Vagina (tissue), 2 donors: ENCODE results near the gene NDOR1. TPM values are rescaled to one million over a fixed set of nuclear protein-coding genes. Genes with fewer than 3 reads are reported as not detected.

ENCODE experiments used
- DNase-seq, 2 donors: peaks; one replicate each; pipeline ENCODE4 v3.0.0-alpha.2; 2017; ENCODE audit errors: extremely low spot score in 2 of 2
- H3K27ac ChIP-seq: fragments of 200-600 bp; sonication (generic); one replicate; pipeline ENCODE4 v1.5.1; 2019
- H3K27me3 ChIP-seq: fragments of 200-600 bp; sonication (generic); one replicate; pipeline ENCODE4 v1.5.1; 2019
- H3K36me3 ChIP-seq, 2 donors: fragments of 200-600 bp; sonication (generic); one replicate each; pipeline ENCODE4 v1.5.1; 2017 to 2019
- H3K4me1 ChIP-seq: fragments of 200-600 bp; sonication (generic); one replicate; pipeline ENCODE4 v1.5.1; 2019
- H3K4me3 ChIP-seq, 2 donors: fragments of 200-600 bp; sonication (generic); 1 replicate in 1 of 2; 2 replicates in 1 of 2; pipeline ENCODE4 v1.5.1; 2016 to 2019
- H3K9me3 ChIP-seq: fragments of 200-600 bp; sonication (generic); one replicate; pipeline ENCODE4 v1.5.1; 2019
- POLR2A ChIP-seq, 2 donors: fragments of 450-650 bp; IDR thresholded peaks; one replicate each; pipeline ENCODE4 v1.6.1; 2017; ENCODE audit warnings: antibody characterized with exemption in 2 of 2, mild to moderate bottlenecking in 2 of 2, moderate library complexity in 2 of 2
- POLR2AphosphoS5 ChIP-seq, 2 donors: sonication (generic); formaldehyde crosslinking; IDR thresholded peaks; one replicate each; pipeline ENCODE4 v1.9.0; 2017; ENCODE audit warnings: antibody characterized with exemption in 2 of 2, mild to moderate bottlenecking in 2 of 2, low read depth in 1 of 2; ENCODE audit not compliant: insufficient read depth in 1 of 2
- intact Hi-C: fragments of 100-400 bp; cut with DNase I; formaldehyde crosslinking; loops from one replicate; pipeline ENCODE4 v1.15.1; 2023
- microRNA-seq: library from miRNA; unstranded; fragments of <30 nt; microRNA quantifications from one replicate; pipeline ENCODE4, GENCODE V29; 2017; ENCODE audit warnings: borderline number of aligned reads, borderline replicate concordance
- small RNA-seq: library from RNA; depleted of rRNA; stranded (forward); fragments of <200 nt; gene quantifications from one replicate; pipeline ENCODE3, GENCODE V24; 2016
- total RNA-seq: library from RNA; depleted of rRNA; stranded (reverse); fragments of >200 nt; gene quantifications from one replicate; pipeline ENCODE4 v1.2.3, GENCODE V29; 2016
- TF ChIP-seq, protein P1 (sequence below), 3 experiments: fragments of 450-650 bp in 2 of 3; fragments of 200-600 bp in 1 of 3; sonication (generic) in 1 of 3; IDR thresholded peaks; one replicate each; pipeline ENCODE4 v1.5.1; 2017 to 2019; ENCODE audit warnings: antibody characterized with exemption in 3 of 3, mild to moderate bottlenecking in 2 of 3, moderate library complexity in 2 of 3

Gene NDOR1
- total RNA-seq, 1 donor from 2014 or later, result 12.0 TPM

DNA sequence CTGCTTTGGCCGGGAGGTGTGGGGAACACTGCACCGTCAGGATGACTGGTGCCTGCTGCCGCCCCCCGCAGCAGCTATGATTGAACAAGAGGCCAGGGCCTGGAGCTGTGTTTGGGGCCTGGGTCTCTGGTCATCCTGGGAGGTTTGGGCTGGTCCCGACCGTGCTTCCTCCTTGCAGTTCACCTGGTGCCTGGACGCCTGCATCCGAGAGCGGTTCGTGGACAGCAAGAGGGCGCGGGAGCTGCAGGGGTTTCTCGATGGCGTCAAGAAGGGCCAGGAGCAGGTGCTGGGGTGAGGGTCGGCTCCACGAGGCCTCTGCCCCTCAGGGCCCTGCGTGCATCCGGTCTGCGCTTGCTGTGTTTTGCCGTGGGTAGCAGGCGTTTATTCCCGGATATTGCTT lies 58.6 kb downstream of the NDOR1 start:
- H3K9me3 ChIP-seq, result no peaks in the 10 kb centered on the region
- TF ChIP-seq POLR2A (IDR thresholded peaks at IDR 0.05), result no peak
- TF ChIP-seq, protein P1, sequence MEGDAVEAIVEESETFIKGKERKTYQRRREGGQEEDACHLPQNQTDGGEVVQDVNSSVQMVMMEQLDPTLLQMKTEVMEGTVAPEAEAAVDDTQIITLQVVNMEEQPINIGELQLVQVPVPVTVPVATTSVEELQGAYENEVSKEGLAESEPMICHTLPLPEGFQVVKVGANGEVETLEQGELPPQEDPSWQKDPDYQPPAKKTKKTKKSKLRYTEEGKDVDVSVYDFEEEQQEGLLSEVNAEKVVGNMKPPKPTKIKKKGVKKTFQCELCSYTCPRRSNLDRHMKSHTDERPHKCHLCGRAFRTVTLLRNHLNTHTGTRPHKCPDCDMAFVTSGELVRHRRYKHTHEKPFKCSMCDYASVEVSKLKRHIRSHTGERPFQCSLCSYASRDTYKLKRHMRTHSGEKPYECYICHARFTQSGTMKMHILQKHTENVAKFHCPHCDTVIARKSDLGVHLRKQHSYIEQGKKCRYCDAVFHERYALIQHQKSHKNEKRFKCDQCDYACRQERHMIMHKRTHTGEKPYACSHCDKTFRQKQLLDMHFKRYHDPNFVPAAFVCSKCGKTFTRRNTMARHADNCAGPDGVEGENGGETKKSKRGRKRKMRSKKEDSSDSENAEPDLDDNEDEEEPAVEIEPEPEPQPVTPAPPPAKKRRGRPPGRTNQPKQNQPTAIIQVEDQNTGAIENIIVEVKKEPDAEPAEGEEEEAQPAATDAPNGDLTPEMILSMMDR (IDR thresholded peaks at IDR 0.05), result no peak
- no peak for TF ChIP-seq POLR2AphosphoS5 (IDR thresholded peaks at IDR 0.05; ENCODE audit: insufficient read depth in 1 of 2, low read depth in 1 of 2)
- intact Hi-C loops, result no loop called here
- no peak overlapping the region for H3K4me3 ChIP-seq
- H3K36me3 ChIP-seq, result peaks cover 0 to 44% of the 10 kb centered on the region in 2 donors
- no peak for DNase-seq
- no peaks in the 10 kb centered on the region for H3K27me3 ChIP-seq
- no peak overlapping the region for H3K27ac ChIP-seq
- H3K4me1 ChIP-seq, result peaks cover 5% of the 10 kb centered on the region

DNA sequence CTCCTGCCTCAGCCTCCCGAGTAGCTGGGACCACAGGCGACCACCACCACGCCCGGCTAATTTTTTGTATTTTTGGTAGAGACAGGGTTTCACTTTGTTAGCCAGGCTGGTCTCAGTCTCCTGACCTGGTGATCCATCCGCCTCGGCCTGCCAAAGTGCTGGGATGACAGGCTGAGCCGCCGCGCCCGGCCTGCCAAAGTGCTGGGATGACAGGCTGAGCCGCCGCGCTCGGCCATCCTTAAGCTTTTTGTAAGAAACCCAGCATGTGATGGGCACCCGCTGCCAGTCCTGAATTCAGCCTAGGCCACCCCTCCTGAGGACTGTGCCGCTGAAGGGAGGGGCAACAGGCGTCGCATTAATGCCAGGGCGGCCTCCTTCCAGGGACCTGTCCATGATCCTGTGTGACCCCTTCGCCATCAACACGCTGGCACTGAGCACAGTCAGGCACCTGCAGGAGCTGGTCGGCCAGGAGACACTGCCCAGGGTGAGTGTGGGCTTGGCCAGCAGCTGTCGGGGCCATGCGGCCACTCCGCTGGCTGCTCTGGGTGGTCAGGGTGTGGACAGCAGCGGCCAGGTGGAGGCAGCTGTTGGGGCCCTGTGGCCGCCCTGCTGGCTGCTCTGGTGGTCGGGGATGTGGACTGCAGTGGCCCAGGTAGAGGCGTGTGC lies 60.1 kb downstream of the NDOR1 start:
- Histone ChIP-seq H3K4me3 (no peak overlapping the region), H3K27me3 (no peaks in the 10 kb centered on the region), H3K9me3 (no peaks in the 10 kb centered on the region), H3K27ac (no peak overlapping the region), H3K36me3 (peaks cover 0 to 40% of the 10 kb centered on the region in 2 donors), H3K4me1 (peaks cover 12% of the 10 kb centered on the region)
- intact Hi-C loops, result no loop called here
- TF ChIP-seq POLR2A (IDR thresholded peaks at IDR 0.05) (no peak), POLR2AphosphoS5 (IDR thresholded peaks at IDR 0.05; ENCODE audit: insufficient read depth in 1 of 2, low read depth in 1 of 2) (no peak)
- TF ChIP-seq, protein P1 (IDR thresholded peaks at IDR 0.05), result no peak
- no peak for DNase-seq

DNA sequence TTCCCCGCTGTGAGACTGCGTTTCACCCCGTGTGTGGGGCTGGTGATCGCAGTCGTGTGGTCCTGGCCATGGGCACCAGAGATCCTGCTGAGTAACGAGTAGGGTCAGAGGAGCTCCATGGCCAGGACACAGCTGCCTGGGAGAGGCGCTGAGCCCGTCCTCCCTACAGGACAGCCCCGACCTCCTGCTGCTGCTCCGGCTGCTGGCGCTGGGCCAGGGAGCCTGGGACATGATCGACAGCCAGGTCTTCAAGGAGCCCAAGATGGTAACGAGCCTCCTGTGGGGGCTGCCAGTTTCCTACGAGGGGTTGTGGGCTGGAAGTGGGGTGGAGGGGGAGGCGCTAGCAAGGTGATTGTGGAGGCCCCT lies 60.6 kb downstream of the NDOR1 start:
- H3K4me1 ChIP-seq, result peaks cover 12% of the 10 kb centered on the region
- no peak for DNase-seq

More for the DNA sequence above, 60.6 kb downstream of the NDOR1 start:
- intact Hi-C loops, result no loop called here
- no peak for TF ChIP-seq POLR2A (IDR thresholded peaks at IDR 0.05)
- TF ChIP-seq, protein P1 (IDR thresholded peaks at IDR 0.05), result no peak
- no peak for TF ChIP-seq POLR2AphosphoS5 (IDR thresholded peaks at IDR 0.05; ENCODE audit: insufficient read depth in 1 of 2, low read depth in 1 of 2)
- Histone ChIP-seq H3K4me3 (no peak overlapping the region), H3K27me3 (no peaks in the 10 kb centered on the region), H3K27ac (no peak overlapping the region), H3K9me3 (no peaks in the 10 kb centered on the region), H3K36me3 (peaks cover 0 to 40% of the 10 kb centered on the region in 2 donors)

Small RNA genes within 50 kb of the gene (microRNA-seq; reads per million reads assigned to microRNA genes)
- gene MIR3621, result not detected

Small RNA genes within 50 kb of the gene (small RNA-seq; reads per million reads assigned to genes)
- not detected for gene MIR3621

Other genes with a start within 250 kb of the NDOR1 start
- 301 TPM for gene PTGDS, start 228.2 kb upstream of the NDOR1 start, total RNA-seq
- 2.0 TPM for gene LCNL1, start 222.7 kb upstream of the NDOR1 start, total RNA-seq
- gene PAXX, start 213.3 kb upstream of the NDOR1 start, total RNA-seq, result 62.9 TPM
- gene CLIC3, start 209.1 kb upstream of the NDOR1 start, total RNA-seq, result 23.6 TPM
- gene ABCA2, start 177.5 kb upstream of the NDOR1 start, total RNA-seq, result 44.0 TPM
- not detected for gene FUT7, start 173.6 kb upstream of the NDOR1 start, total RNA-seq
- 67.5 TPM for gene NPDC1, start 159.5 kb upstream of the NDOR1 start, total RNA-seq
- 4.9 TPM for gene ENTPD2, start 151.6 kb upstream of the NDOR1 start, total RNA-seq
- 2.7 TPM for gene SAPCD2, start 135.1 kb upstream of the NDOR1 start, total RNA-seq
- 13.3 TPM for gene UAP1L1, start 128.2 kb upstream of the NDOR1 start, total RNA-seq
- 34.1 TPM for gene MAN1B1, start 118.7 kb upstream of the NDOR1 start, total RNA-seq
- gene DPP7, start 91.0 kb upstream of the NDOR1 start, total RNA-seq, result 152 TPM
- gene GRIN1, start 66.5 kb upstream of the NDOR1 start, total RNA-seq, result 0.74 TPM
- not detected for gene LRRC26, start 35.6 kb upstream of the NDOR1 start, total RNA-seq
- gene TMEM210, start 33.6 kb upstream of the NDOR1 start, total RNA-seq, result not detected
- 30.0 TPM for gene ANAPC2, start 17.1 kb upstream of the NDOR1 start, total RNA-seq
- 49.8 TPM for gene SSNA1, start 17.0 kb upstream of the NDOR1 start, total RNA-seq
- gene TPRN, start 5.0 kb upstream of the NDOR1 start, total RNA-seq, result 6.9 TPM
- gene TMEM203, start 52 bp upstream of the NDOR1 start, total RNA-seq, result 24.6 TPM
- 0.98 TPM for gene RNF208, start 16.5 kb downstream of the NDOR1 start, total RNA-seq
- gene CYSRT1, start 19.5 kb downstream of the NDOR1 start, total RNA-seq, result 24.3 TPM
- 0.74 TPM for gene RNF224, start 21.8 kb downstream of the NDOR1 start, total RNA-seq
- gene SLC34A3, start 25.2 kb downstream of the NDOR1 start, total RNA-seq, result not detected
- gene TUBB4B, start 35.6 kb downstream of the NDOR1 start, total RNA-seq, result 312 TPM
- gene STPG3, start 45.6 kb downstream of the NDOR1 start, total RNA-seq, result not detected
- 44.0 TPM for gene NELFB, start 49.6 kb downstream of the NDOR1 start, total RNA-seq
- gene TOR4A, start 72.0 kb downstream of the NDOR1 start, total RNA-seq, result 13.0 TPM
- gene NRARP, start 96.6 kb downstream of the NDOR1 start, total RNA-seq, result 29.5 TPM
- 35.6 TPM for gene EXD3, start 217.5 kb downstream of the NDOR1 start, total RNA-seq
- gene NOXA1, start 217.7 kb downstream of the NDOR1 start, total RNA-seq, result 2.9 TPM
- gene ENTPD8, start 235.7 kb downstream of the NDOR1 start, total RNA-seq, result not detected